Limb (tissue), 2 donors: ENCODE data around the gene AXL.
"Not testable (repeated sequence)": the region's sequence is repeated elsewhere in the genome, so short reads cannot be mapped to it uniquely, and the experiment has no call there.

Source experiments
- DNase-seq, 2 donors: peaks; one replicate each; pipeline ENCODE4 v3.0.0-alpha.2; 2016; ENCODE audit errors: extremely low spot score in 2 of 2

Gene AXL

GRCh38 chr19:41218615-41219507 is at the start of gene AXL:
TSS of gene AXL (plus strand) at chr19:41219223. CDS start at chr19:41219393, 170 bp downstream.
- peak; percentile 69 to 88 for DNase-seq

GRCh38 chr19:41172297-41173164 is 46.5 kb upstream of the AXL start:
- no peak for DNase-seq

- DNase-seq, result no peak
Measured at GRCh38 chr19:41174297-41174928, 44.6 kb upstream of the AXL start.

GRCh38 chr19:41175801-41176777 is 42.9 kb upstream of the AXL start:
- peak in 1 of 2 donors; percentile 44 for DNase-seq

DNA sequence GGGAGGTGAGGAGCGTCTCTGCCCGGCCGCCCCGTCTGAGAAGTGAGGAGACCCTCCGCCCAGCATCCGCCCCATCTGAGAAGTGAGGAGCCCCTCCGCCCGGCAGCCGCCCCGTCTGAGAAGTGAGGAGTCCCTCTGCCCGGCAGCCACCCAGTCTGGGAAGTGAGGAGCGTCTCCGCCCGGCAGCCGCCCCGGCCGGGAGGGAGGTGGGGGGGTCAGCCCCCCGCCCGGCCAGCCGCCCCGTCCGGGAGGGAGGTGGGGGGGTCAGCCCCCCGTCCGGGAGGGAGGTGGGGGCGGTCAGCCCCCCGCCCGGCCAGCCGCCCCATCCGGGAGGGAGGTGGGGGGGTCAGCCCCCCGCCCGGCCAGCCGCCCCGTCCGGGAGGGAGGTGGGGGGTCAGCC is 38.9 kb upstream of the AXL start:
- DNase-seq, result not testable (repeated sequence)

GRCh38 chr19:41186971-41187883 is 31.8 kb upstream of the AXL start:
- DNase-seq, result no peak

GRCh38 chr19:41187884-41188279 is 31.1 kb upstream of the AXL start:
- DNase-seq, result no peak

GRCh38 chr19:41189425-41190065 is 29.5 kb upstream of the AXL start:
- DNase-seq, result no peak

DNA sequence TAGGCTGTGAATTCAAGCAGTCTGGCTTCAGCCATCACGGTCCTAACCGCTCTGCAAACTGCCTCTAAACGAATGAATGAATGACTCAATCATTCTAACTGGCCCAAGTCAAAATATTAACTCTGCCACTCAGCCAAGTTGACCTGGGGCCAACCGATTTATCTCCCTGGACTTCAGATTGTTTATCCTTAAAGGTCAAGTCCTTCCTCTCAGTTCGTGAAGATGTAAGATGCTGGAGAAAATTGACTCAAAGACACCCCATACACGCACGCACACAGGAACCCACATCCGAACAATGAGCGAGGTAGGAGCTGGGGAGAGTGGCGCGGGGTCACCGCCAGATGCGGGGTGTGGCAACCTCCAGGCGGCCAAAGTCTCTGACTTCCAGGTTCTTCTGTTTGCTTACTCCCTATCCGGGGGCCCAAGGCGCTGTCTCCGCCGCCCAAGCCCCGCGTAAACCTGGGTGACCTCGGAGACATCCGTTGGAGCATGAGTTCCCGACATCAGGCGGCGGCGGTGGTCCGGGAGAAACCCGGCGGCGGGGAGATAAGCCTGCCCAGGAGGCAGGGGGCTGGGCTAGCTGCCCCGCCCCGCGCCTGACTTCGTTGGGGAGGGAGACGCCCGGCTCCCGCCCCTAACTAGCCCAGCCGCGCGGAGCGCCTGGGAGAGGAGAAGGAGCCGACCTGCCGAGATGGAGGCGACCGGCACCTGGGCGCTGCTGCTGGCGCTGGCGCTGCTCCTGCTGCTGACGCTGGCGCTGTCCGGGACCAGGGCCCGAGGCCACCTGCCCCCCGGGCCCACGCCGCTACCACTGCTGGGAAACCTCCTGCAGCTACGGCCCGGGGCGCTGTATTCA is 26.2 kb upstream of the AXL start, which contains the start of gene CYP2S1:
TSS of gene CYP2S1 (plus strand) at position 646 of the 856 bp plus-strand sequence. CDS start at position 692, 46 bp downstream.
- no peak for DNase-seq

DNA sequence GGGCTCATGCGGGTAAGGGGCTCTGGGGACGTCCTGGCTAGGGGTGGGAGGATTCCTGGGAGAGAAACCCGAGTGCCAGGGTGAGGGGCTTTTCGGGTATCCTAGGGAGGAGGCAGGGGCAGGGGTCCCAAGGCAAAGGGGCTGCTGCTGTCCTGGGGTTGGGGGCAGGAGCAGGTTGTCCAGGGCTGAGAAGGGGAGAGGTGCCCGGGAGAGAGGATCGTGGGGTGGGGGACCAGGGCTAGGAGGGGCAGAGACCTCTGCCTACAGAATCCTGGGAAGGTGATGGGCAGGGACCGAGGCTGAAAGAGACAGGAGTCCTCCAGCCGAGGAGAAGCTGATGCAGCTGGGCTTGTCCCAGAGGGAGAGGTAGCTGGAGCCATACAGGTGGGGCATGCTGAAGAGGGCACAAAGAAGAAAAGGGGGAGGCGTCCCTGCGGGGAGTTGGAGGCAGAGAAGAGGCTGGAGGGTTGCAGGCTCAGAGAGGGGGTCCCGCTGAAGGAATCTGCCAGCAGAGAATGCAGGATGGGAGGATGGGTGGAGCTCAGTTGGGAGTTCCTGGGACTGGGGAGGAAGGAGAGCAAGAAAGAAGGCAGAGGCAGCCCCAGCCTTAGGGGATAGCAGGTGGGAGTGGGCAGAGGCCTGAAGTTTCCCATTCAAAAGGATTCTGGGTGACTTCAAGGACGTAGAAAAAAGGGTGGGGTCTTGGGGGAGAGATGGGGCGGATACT is 25.4 kb upstream of the AXL start:
- DNase-seq, result no peak

GRCh38 chr19:41194157-41194552 is 24.9 kb upstream of the AXL start:
- DNase-seq, result no peak

- DNase-seq, result no peak
Measured at GRCh38 chr19:41195675-41196497, 23.1 kb upstream of the AXL start.

- no peak for DNase-seq
Measured at GRCh38 chr19:41198559-41198958, 20.5 kb upstream of the AXL start.

DNA sequence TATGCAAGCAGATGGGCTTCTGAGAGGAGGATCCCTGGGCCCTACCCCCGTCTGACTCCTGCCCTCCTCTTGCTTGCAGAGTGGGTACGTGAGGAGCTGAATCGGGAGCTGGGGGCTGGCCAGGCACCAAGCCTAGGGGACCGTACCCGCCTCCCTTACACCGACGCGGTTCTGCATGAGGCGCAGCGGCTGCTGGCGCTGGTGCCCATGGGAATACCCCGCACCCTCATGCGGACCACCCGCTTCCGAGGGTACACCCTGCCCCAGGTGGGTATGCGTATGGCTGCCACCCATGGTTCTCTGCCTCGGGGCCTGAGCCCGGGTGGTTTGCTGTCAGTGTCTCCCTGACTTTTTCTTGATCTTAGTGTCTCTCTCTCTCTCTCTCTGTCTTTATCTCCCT is 15.7 kb upstream of the AXL start:
- DNase-seq, result no peak

GRCh38 chr19:41204338-41204737 is 14.7 kb upstream of the AXL start:
- peak; percentile 83 to 84 for DNase-seq

DNA sequence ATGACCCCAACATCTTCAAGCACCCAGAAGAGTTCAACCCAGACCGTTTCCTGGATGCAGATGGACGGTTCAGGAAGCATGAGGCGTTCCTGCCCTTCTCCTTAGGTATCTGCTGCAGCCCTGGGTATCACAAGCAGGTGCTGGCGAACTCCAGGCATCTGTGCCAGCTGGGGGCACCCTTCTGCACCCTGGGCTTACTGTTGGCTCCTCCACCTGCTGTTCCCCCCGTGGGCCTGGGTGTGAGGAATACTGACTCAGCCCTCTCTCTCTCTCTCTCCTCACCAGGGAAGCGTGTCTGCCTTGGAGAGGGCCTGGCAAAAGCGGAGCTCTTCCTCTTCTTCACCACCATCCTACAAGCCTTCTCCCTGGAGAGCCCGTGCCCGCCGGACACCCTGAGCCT is 13.0 kb upstream of the AXL start:
- no peak for DNase-seq
